Nephron (organoid): Measurements from ENCODE around the gene LPP.

ENCODE experiments used
- H3K27ac Mint-ChIP-seq, 3 experiments: 2 replicates each; pipeline ENCODE4 v1.8.0; 2020; ENCODE audit warnings: mixed read lengths in 3 of 3, mild to moderate bottlenecking in 2 of 3, moderate library complexity in 1 of 3
- H3K27me3 Mint-ChIP-seq: 2 replicates; pipeline ENCODE4 v1.8.0; 2021; ENCODE audit warnings: low read depth, mild to moderate bottlenecking, moderate library complexity, mixed read lengths
- H3K36me3 Mint-ChIP-seq: 2 replicates; pipeline ENCODE4 v1.8.0; 2020; ENCODE audit warnings: low read depth, mixed read lengths
- H3K4me1 Mint-ChIP-seq: 2 replicates; pipeline ENCODE4 v1.8.0; 2020; ENCODE audit warnings: mixed read lengths
- H3K4me3 Mint-ChIP-seq, 3 experiments: 2 replicates each; pipeline ENCODE4 v1.8.0; 2020; ENCODE audit warnings: mild to moderate bottlenecking in 3 of 3, mixed read lengths in 3 of 3, moderate library complexity in 2 of 3
- H3K9me3 Mint-ChIP-seq: 2 replicates; pipeline ENCODE4 v1.8.0; 2020; ENCODE audit warnings: mixed read lengths
- TF ChIP-seq, protein P1 (sequence below), 3 experiments: fragments of 200-600 bp; sonication (generic); IDR thresholded peaks; one replicate each; pipeline ENCODE4 v1.5.0; 2021; ENCODE audit warnings: antibody characterized with exemption in 3 of 3; ENCODE audit not compliant: unreplicated experiment in 3 of 3

LPP gene

GRCh38 chr3:188939814-188940572 lies 786.0 kb downstream of the LPP start:
- Mint-ChIP-seq H3K27ac (no peak overlapping the region), H3K4me1 (peaks cover 15% of the 10 kb centered on the region), H3K9me3 (no peaks in the 10 kb centered on the region), H3K4me3 (no peak overlapping the region), H3K27me3 (no peaks in the 10 kb centered on the region), H3K36me3 (no peaks in the 10 kb centered on the region)
- TF ChIP-seq, protein P1, sequence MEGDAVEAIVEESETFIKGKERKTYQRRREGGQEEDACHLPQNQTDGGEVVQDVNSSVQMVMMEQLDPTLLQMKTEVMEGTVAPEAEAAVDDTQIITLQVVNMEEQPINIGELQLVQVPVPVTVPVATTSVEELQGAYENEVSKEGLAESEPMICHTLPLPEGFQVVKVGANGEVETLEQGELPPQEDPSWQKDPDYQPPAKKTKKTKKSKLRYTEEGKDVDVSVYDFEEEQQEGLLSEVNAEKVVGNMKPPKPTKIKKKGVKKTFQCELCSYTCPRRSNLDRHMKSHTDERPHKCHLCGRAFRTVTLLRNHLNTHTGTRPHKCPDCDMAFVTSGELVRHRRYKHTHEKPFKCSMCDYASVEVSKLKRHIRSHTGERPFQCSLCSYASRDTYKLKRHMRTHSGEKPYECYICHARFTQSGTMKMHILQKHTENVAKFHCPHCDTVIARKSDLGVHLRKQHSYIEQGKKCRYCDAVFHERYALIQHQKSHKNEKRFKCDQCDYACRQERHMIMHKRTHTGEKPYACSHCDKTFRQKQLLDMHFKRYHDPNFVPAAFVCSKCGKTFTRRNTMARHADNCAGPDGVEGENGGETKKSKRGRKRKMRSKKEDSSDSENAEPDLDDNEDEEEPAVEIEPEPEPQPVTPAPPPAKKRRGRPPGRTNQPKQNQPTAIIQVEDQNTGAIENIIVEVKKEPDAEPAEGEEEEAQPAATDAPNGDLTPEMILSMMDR (IDR thresholded peaks at IDR 0.05; ENCODE audit: unreplicated experiment in 3 of 3): no peak
